ENCODE results near the gene RHBDF1.

The RHBDF1 gene

DNA sequence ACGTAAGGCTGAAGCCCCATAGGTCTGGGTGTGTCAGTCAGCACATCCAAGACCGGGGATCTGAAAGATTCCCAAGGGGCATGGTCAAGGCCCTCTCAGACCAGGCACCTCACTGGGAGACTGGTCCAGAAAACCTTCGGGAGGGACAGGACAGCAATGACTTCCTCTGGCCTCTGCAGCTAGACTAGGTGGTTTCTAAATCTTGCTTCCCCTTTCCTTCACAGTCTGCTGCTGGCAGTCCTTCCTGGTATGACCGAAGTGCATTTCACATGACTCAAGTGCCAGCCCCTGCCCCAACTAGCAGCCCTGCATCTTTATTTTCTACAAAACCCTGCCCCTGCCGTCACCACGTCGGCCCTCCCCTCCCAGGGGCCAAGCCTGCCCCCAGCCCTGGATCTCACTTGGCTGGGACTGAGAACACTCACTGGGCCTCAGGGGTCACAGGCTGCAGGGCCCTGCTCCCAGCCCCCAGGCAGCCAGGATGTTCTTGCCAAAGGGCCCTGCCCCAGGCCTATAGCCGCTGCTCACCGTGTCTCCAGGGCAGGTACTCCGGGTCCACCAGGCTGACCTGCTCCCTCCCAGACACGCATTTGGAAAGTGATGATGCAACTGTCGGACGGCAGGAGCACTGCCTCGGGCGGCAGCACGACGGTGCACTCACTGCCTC is 37.3 kb downstream of the RHBDF1 start:
- TF ChIP-seq EP300 (IDR thresholded peaks at IDR 0.05; ENCODE audit: borderline replicate concordance) (no peak), NFIC (IDR thresholded peaks at IDR 0.05) (no peak), EGR1 (IDR thresholded peaks at IDR 0.05) (no peak), YY1 (IDR thresholded peaks at IDR 0.05; ENCODE audit: low read depth) (no peak), TCF12 (IDR thresholded peaks at IDR 0.05; ENCODE audit: low read depth) (no peak), CREB1 (IDR thresholded peaks at IDR 0.05; ENCODE audit: low read depth) (no peak), TEAD4 (IDR thresholded peaks at IDR 0.05) (no peak), ZBTB7A (IDR thresholded peaks at IDR 0.05; ENCODE audit: low read depth) (no peak), CEBPB (IDR thresholded peaks at IDR 0.05) (no peak), TAF1 (IDR thresholded peaks at IDR 0.05; ENCODE audit: low read depth) (no peak), FOXM1 (IDR thresholded peaks at IDR 0.05; ENCODE audit: borderline replicate concordance, low read depth) (no peak), RAD21 (IDR thresholded peaks at IDR 0.05; ENCODE audit: low read depth) (no peak)
- TF ChIP-seq, protein P1, sequence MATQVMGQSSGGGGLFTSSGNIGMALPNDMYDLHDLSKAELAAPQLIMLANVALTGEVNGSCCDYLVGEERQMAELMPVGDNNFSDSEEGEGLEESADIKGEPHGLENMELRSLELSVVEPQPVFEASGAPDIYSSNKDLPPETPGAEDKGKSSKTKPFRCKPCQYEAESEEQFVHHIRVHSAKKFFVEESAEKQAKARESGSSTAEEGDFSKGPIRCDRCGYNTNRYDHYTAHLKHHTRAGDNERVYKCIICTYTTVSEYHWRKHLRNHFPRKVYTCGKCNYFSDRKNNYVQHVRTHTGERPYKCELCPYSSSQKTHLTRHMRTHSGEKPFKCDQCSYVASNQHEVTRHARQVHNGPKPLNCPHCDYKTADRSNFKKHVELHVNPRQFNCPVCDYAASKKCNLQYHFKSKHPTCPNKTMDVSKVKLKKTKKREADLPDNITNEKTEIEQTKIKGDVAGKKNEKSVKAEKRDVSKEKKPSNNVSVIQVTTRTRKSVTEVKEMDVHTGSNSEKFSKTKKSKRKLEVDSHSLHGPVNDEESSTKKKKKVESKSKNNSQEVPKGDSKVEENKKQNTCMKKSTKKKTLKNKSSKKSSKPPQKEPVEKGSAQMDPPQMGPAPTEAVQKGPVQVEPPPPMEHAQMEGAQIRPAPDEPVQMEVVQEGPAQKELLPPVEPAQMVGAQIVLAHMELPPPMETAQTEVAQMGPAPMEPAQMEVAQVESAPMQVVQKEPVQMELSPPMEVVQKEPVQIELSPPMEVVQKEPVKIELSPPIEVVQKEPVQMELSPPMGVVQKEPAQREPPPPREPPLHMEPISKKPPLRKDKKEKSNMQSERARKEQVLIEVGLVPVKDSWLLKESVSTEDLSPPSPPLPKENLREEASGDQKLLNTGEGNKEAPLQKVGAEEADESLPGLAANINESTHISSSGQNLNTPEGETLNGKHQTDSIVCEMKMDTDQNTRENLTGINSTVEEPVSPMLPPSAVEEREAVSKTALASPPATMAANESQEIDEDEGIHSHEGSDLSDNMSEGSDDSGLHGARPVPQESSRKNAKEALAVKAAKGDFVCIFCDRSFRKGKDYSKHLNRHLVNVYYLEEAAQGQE (IDR thresholded peaks at IDR 0.05; ENCODE audit: low read depth) = no peak
- TF ChIP-seq, protein P2, sequence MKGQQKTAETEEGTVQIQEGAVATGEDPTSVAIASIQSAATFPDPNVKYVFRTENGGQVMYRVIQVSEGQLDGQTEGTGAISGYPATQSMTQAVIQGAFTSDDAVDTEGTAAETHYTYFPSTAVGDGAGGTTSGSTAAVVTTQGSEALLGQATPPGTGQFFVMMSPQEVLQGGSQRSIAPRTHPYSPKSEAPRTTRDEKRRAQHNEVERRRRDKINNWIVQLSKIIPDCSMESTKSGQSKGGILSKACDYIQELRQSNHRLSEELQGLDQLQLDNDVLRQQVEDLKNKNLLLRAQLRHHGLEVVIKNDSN (IDR thresholded peaks at IDR 0.05) = no peak
- TF ChIP-seq, protein P3, sequence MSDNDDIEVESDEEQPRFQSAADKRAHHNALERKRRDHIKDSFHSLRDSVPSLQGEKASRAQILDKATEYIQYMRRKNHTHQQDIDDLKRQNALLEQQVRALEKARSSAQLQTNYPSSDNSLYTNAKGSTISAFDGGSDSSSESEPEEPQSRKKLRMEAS (IDR thresholded peaks at IDR 0.05) = no peak

DNA sequence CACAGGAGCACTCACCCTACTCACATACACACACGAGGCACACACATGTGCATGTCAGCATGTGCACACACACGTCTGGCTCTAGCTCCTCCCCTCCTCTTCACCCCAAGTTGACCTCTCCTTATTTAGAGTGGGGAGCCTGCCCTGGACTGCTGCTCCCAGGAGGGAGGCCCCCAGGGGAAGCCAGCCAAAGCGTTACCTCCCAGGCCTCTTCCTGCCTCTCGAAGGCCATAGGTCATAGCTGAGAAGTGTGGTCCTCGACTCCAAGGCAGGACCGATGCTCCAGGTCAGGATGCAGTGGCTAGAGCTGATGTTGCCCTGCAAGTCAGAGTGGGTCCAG is 37.8 kb downstream of the RHBDF1 start:
- TF ChIP-seq TEAD4 (IDR thresholded peaks at IDR 0.05) (no peak), RAD21 (IDR thresholded peaks at IDR 0.05; ENCODE audit: low read depth) (no peak), NFIC (IDR thresholded peaks at IDR 0.05) (no peak), ZBTB7A (IDR thresholded peaks at IDR 0.05; ENCODE audit: low read depth) (no peak), EP300 (IDR thresholded peaks at IDR 0.05; ENCODE audit: borderline replicate concordance) (no peak), YY1 (IDR thresholded peaks at IDR 0.05; ENCODE audit: low read depth) (no peak), FOXM1 (IDR thresholded peaks at IDR 0.05; ENCODE audit: borderline replicate concordance, low read depth) (no peak), TAF1 (IDR thresholded peaks at IDR 0.05; ENCODE audit: low read depth) (no peak), EGR1 (IDR thresholded peaks at IDR 0.05) (no peak), TCF12 (IDR thresholded peaks at IDR 0.05; ENCODE audit: low read depth) (no peak), CEBPB (IDR thresholded peaks at IDR 0.05) (no peak), CREB1 (IDR thresholded peaks at IDR 0.05; ENCODE audit: low read depth) (no peak)
- TF ChIP-seq, protein P2 (IDR thresholded peaks at IDR 0.05) = no peak
- TF ChIP-seq, protein P1 (IDR thresholded peaks at IDR 0.05; ENCODE audit: low read depth) = no peak
- TF ChIP-seq, protein P3 (IDR thresholded peaks at IDR 0.05) = no peak

DNA sequence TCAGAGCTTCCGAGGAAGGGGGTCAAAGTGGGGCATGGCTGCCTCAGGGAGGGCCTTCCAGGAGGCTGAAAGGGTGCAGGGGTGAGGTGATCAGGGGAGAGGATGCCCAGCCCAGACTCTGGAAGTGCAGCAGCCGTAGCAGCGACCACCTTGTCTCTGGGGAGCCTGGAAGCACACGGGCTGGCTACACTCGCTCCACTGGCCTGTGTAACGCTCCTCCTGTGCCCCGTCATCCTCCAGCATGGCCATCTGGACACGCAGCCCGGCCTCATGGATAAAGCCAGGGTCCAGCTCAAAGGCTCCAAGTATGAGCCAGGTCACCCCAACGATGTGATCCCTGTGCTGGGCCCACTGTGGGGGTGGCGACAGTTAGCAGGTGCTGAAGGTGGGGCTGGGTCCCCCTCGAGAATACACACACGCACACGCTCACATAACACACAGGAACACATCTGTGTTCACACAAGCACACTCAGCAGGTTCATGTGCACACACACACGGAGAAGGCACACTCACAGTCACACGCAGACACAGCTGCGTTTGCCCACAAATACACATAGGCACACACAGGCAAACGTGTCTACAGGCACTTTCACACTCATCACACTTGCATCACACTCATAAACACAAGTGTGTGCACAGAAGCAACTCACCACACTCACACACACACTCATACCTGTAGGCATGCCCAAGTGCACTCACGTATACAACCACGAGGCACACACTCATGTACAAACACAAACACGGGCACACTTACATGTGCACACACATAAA is 38.4 kb downstream of the RHBDF1 start:
- TF ChIP-seq, protein P1 (IDR thresholded peaks at IDR 0.05; ENCODE audit: low read depth) = no peak
- no peak for TF ChIP-seq YY1 (IDR thresholded peaks at IDR 0.05; ENCODE audit: low read depth)
- TF ChIP-seq NFIC (IDR thresholded peaks at IDR 0.05) = no peak
- no peak for TF ChIP-seq ZBTB7A (IDR thresholded peaks at IDR 0.05; ENCODE audit: low read depth)
- no peak for TF ChIP-seq TAF1 (IDR thresholded peaks at IDR 0.05; ENCODE audit: low read depth)
- no peak for TF ChIP-seq TEAD4 (IDR thresholded peaks at IDR 0.05)
- TF ChIP-seq RAD21 (IDR thresholded peaks at IDR 0.05; ENCODE audit: low read depth) = no peak
- no peak for TF ChIP-seq TCF12 (IDR thresholded peaks at IDR 0.05; ENCODE audit: low read depth)

DNA sequence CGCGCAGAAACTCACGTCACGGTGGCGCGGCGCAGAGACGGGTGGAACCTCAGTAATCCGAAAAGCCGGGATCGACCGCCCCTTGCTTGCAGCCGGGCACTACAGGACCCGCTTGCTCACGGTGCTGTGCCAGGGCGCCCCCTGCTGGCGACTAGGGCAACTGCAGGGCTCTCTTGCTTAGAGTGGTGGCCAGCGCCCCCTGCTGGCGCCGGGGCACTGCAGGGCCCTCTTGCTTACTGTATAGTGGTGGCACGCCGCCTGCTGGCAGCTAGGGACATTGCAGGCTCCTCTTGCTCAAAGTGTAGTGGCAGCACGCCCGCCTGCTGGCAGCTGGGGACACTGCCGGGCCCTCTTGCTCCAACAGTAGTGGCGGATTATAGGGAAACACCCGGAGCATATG is 61.7 kb downstream of the RHBDF1 start:
- TF ChIP-seq NFIC (IDR thresholded peaks at IDR 0.05) = peak; percentile 31; the same call in 1 of the 2 replicates
- TF ChIP-seq RAD21 (IDR thresholded peaks at IDR 0.05; ENCODE audit: low read depth) = peak; percentile 36
